HG03520 (cell line): ENCODE results near the gene RPTOR.

Experiments
- ATAC-seq: cut with Tn5 transposase; IDR thresholded peaks from one replicate; pipeline ENCODE4 v1.9.1; 2021; ENCODE audit warnings: mild to moderate bottlenecking, moderate library complexity; ENCODE audit not compliant: unreplicated experiment

Gene RPTOR

DNA sequence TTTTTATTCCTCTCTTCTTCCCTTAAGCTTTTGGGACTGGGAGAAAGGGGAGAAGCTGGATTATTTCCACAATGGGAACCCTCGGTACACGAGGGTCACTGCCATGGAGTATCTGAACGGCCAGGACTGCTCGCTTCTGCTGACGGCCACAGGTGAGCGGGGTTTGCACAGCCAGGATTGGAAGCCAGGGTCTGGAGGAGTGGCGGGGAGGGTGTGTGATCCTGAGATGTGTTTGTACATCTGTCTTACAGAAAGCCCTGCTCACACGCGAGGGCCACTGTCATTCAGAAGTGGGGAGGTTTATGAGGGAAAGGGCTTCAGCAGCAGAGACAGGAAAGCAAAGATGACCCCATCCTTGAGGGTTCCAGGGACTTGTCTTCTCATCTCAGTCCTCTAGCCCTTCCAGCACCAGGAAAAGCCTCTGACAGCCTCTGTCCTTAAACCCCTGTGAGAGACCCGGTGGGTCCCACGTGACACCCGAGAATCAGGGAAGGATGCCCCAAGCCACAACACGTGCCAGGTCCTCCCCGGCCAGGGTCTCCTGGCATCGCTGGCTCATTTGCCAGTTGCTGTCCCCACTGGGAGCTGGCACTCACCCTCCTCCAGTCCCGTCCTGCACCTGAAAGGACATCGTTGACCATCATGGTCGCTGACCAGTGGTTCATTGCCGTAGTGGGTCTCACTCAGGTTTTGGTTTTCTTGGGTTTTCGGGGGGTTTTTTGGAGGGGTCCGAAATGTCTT is 402.7 kb downstream of the RPTOR start:
- ATAC-seq, result no peak

DNA sequence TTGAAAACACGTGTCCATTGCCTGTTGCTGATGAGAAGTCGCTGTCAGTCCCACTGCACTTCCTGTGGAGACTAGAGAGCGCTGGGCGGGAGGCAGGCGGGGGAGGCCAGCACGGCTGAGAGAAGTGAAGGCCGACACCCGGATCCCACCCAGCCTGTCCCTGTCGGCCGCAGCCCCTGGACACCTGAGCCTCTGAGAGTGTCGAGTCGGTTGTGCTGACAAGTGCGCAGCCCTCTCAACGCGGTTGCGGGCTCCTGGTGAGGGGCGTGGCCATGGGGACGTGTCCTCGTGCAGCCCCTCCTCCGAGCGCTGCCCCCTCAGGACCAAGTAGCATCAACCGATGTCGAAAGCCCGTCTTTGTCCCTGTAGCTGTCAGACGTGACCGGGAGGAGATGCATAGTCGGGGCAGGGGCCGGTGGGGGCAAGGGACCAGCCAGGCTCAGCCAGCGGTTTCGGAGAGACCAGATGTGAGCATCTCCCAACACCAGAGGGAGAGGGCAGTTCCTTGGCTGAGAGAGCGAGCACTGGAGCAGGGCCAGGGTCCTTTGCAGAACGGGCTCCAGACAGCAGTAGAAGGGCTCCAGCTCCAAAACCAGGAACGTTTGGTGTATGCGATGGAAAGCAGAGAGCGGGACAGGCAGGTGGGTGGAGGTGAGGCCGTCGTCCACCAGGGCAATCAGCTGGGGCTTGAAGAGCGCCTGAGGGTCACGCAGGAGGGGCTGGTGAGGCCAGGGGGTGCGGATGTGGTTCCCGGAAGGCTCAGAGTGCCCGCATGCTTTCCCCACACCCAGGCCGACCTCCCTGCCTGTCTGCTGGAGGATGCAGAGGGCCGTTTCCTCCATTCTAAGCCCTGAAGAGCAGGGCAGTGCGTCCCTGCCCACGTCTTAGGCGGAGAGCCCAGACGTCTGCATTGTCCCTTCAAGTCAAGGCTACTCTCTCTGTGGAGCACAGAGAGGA is 403.7 kb downstream of the RPTOR start:
- ATAC-seq, result no peak

DNA sequence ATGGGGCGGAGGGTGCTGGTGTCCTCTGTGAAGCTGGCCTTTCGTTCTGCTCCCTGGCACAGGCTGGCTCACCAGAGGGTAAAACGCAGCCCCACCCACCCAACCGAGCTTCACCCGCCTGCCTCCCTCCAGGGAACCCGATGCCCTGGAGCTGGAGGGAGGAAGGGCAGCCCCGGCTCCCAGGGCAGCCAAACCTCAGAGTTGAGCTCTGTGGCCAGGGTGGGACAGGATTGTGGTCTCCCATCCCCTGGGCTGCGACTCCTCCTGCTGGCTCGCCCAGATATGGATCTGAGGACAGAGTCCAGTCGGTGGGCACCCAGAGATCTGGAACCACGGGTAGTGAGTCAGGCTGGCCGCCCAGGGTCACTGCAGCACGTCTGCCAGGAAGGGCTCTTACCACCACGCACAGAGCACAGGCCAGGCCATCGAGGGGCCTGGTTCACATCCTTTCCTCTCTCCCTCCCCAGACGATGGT is 404.4 kb downstream of the RPTOR start:
- no peak for ATAC-seq

DNA sequence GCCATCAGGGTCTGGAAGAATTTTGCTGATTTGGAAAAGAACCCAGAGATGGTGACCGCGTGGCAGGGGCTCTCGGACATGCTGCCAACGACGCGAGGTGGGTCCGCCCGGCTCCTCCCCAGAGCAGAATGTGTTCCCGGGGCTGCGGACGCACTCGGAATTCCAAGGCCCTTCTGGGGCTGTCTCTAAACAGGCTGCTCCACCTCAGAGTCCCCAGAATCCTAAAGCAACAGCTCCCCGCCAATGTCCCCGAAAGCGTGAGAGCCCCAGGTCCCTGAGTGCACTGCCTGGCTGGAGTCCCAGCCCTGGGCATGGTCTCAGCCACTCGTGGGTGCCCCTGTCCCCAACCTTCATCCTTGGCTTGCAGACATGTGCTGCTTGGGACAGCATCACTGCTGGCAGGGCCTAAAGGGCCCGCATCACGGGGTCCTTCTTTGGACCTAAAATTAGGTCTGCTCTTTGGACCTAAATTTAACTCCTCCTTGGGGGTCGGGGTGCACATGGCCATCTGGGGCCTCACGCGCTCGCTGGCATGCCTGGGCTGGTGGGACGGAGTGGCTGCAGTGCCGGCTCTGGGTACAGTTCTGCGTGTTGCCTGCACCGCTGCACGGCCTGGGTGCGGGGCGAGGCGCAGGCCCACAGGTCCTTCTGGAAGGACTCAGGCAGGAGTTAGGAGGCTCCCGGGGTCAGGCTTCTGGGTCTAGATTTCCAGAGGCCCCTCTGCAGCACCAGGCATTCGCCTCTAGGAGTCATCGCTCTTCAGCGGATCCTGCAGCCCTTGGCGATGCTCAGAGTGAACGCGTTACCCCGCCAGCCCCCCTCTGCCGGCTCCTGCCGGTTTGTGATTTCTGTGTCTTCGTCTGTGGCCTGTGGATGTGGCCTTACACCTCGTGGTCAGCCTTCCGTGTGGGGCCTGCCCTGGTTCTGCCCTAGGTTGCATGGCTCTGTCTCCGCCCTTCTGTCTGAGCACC is 405.1 kb downstream of the RPTOR start:
- no peak for ATAC-seq

DNA sequence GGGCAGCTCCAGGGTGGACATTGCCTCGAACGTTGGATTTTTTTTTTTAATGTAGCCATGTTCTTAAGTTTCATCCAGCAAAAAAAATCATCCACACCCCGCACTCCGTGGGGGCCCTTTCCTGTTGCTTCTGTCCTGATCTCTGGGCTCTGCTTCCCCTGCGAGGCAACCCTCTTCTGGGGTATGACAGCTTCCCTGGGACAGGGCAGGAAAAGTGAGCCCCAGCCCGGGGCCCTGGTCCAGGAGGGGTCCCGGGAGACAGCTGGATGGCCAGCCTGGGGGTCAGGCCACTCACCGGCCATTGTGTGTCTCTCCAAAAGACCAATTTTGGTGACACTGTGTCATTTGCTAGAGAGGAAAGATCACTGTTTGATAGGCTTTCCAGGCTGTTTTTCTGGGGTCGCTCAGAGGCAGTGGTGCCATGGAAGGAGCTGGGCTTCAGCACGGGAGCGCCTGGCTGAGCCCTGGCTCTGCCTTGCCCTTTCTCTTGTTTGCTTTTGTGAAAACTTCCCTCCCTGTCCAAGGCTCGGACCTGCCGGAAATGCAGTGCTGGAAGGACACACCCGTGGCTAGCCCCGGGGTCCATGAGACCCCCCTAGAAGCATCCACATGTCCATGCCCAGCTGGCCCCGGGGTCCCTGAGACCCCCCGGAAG is 406.0 kb downstream of the RPTOR start:
- ATAC-seq, result no peak

DNA sequence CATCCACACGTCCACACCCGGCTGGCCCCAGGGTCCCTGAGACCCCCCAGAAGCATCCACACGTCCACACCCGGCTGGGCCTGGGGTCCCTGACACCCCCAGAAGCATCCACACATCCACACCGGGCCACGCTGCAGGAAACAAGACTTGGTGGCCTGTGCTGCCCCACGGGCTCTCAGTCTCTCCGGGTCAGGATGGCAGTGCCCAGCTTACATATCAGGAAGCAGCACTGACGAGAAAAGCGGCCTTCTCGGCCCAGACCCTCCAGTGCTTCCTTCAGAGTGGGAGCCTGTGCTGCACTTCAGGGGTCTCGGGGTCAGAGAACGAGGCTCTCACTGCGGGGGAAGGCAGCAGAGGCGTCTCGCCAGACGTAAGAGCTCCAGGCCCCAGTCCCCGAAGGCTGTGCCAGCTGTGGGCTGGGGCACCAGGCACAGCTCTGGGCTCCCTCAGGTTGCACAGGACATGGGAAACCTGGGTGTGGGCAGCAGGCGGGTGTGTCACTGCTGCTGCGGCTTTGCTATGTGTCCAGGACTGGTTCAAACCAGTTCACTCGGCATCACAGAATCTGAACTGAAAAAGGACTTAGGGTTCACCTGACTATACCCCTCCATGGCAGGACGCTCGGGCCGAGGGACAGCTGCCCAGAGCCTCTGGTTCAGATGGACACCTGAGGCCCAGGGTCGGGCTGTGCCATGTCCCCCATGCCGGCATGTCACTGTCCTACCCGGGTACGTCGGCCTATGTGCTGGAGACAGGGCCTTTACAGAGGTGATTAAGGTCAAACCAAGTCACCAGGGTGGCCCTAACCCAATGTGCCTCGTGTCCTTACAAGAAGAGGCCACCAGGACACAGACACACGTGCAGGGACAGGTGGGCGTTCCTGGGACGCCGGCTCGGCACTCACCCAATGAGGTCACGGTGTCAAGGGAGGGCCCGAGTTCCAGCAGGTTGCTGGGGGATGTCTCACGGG is 406.8 kb downstream of the RPTOR start:
- ATAC-seq, result no peak

DNA sequence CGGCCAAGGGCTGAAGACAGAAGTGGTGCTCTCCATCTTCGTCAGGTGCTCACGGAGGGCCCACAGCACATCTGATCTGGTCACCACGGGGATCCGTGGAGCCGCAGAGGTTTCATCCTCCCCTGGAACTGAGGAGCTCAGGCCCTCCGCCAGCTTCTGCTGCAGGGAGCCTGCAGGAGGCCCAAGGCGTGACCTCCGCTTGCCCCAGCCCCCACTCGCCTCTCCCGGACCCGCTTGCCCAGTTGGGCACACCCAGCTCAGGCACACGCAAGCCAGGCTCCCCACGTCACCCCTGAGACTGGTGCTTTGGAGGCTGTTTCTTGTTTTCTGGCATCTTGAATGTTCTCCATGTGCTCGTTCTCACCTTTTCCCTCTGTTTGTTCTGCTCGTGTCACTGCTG is 407.7 kb downstream of the RPTOR start:
- no peak for ATAC-seq

DNA sequence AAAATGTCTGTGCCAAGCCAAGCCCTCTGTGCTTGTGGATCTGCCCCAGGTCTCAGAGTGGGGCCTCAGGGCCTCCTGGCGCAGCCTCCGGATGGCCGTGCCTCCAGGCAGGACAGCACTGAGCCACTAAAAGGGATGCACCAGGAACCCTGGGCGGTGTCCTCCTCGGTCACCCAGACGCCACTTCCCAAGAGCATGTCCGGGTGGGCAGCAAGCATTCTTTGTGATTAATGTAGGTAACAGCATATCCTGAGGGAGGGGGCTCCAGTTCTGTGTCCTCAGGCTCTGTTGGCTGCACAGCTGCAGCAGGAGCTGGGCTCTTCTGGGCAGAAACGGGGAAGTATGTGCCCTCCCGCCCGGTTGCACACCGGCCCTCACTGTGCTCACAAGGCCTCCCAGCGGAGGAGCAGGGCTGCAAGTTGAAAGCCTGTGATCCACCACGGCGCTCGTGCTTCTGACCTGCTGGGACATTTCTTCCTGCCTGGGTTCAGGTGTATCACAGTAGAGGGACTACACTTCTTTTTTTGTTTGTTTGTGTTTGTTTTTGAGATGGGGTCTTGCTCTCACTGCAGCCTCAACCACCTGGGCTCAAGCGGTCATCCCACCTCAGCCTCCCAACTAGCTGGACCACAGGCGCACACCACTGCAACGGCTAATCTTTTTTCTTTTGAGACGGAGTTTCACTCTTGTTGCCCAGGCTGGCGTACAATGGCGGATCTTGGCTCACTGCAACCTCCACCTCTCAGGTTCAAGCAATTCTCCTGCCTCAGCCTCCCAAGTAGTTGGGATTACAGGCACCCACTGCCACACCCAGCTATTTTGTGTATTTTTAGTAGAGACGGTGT is 409.1 kb downstream of the RPTOR start:
- ATAC-seq, result no peak

DNA sequence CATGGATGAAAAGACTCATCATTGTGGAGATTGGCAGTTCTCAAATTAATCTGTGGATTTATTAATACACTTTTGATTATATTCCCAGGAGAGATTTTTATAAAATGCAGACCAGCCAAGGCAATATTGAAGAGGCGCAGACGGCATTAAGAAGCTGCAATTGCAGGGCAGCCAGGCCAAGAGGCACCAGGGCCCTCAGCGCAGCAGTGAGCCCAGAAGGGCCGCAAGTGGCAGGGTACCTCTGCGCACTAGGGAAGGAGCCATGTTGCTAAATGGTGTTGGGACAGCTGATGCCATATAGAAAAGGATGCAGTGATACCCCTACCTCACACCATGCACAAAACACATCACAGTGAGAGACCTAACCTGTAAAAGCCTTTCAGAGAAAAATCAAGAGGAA is 410.4 kb downstream of the RPTOR start:
- no peak for ATAC-seq

DNA sequence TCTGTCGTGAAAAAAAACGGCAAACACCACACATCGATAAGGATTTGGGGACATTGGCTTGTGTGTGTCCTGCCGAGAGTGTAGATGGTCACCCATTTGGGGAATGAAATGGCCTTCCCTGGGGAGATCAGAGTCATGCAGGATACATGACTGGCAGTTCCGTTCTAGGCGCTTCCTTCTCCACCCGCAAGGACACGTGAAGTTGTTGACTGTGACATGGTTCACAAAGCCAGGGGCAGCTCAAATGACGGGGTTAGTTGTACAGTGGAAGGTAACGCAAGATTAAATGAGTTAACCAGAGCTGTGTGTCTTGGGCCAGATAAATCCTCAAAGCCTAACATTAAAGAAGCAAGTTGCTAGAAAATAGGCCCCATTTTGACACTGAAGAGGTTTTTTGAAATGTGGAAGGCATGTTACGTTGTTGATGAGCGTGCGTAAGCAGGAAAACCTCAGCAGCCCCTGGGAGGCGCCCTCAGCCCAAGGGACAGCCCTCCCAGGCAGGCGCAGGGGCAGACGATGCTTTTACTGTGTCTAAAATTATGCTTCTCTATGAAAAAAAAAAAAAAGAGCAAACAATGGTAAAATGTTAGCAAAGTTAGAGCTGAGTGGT is 411.1 kb downstream of the RPTOR start:
- no peak for ATAC-seq

DNA sequence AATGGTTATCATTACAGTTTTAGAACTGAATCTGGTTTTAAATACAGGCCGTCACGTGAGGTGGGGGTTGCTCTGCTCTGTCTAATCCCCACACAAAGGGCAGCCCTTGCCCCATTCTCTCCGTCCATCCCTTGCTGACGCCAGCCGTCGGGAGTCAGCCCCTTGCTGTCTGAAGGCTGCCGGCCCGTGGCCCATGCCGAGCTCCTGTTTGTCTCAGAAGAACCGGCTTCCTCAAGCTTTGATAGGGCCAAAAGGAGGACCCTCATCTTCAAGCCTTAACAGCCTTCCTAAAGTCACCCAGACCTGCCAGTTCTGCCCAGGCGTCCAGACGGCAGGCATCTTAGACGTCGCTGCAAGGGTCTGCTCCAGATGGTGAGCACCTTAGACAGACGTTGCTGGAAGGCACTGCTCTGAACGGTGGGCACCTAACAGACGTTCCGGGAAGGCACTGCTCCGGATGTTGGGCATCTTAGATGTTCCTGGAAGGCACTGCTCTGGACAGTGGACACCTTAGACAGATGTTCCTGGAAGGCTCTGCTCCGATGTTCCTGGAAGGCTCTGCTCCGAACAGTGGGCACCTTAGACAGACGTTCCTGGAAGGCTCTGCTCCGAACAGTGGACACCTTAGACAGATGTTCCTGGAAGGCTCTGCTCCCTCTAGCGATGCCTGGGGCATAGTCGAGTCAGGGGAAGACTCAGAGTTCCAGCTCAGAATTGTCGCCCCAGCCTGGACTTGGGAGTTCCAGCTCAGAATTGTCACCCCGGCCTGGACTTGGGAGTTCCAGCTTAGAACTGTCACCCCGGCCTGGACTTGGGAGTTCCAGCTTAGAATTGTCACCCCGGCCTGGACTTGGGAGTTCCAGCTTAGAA is 411.9 kb downstream of the RPTOR start:
- ATAC-seq, result no peak

DNA sequence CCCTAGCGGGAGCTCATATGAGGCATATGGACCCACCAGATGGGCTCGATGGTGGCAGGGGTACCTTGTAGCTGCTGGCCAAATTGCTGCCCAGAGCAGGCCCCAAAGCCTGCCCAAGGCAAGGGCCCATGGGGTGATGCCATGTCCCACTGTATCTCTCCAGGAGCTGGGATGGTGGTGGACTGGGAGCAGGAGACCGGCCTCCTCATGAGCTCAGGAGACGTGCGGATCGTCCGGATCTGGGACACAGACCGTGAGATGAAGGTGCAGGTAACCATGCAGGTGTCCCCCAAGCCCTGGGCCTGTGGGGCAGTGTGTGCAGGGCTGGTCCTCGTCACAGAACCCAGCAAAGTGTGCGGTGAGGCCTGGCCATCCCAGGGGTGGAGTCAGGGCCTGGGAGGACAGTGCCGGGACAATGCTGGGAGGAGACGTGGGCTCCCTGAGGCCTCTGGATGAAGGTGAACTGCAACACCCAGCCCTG is 412.9 kb downstream of the RPTOR start:
- ATAC-seq, result no peak

DNA sequence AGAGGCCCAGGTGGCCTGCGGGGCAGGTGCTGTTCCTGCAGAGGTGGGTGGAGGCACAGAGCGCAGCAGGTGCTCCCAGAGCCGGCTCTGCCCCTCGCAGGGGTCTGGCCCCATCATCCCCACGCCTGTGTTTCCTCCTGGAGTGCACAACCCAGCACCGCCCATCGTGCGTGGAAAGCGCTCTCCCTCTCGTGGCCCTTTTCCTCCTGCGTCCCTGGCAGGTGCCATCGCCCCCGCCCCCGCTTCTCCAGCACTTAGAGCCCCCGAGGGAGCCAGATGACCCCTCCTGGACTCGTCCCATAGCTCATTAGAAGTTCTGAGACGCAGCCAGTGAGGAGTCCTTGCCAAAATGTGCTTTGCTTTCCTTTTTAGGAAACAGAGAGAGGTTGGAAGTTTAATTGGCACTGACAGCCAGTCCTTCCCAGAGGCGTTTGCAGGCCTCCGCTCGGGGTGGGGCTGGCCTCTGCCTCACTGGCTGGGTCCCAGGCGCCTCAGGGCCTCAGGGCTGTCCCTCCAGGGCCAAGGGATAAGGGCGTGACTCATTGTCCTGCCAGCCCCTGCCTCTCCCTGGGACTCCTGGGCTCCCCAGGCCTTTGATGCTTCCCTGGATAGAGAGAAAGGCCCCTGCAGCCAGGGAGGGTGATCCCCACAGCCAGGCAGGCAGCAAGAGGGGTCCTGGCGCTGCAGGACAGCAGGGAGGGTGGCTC is 414.8 kb downstream of the RPTOR start:
- no peak for ATAC-seq

DNA sequence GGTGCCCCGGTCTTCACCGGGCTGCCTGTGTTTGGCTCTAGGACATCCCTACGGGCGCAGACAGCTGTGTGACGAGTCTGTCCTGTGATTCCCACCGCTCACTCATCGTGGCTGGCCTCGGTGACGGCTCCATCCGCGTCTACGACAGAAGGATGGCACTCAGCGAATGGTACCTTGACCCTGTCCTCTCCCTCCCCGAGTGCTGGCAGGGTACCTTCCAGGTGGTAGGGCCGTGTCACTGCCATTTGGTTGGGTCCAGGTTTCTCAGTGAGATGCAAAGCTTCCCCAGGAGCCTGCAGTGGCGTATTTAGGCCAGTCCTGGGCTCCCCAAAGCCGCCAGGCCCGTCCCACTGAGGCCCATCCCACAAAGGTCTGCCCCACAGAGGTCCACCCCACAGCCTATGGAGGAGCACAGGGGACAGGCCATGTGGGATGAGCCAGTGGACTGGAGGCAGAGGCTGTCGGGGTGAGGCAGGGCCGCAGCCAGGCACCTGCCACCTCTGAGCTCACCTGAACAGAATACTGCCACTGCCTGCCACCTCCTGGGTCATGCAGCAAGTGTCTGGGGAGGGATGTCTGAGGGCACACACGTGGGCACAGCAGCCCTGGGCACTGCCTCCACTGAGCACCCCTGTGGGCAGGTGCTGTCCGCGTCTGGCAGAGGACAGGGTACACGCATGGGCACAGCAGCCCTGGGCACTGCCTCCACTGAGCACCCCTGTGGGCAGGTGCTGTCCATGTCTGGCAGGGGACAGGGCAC is 415.6 kb downstream of the RPTOR start:
- no peak for ATAC-seq

DNA sequence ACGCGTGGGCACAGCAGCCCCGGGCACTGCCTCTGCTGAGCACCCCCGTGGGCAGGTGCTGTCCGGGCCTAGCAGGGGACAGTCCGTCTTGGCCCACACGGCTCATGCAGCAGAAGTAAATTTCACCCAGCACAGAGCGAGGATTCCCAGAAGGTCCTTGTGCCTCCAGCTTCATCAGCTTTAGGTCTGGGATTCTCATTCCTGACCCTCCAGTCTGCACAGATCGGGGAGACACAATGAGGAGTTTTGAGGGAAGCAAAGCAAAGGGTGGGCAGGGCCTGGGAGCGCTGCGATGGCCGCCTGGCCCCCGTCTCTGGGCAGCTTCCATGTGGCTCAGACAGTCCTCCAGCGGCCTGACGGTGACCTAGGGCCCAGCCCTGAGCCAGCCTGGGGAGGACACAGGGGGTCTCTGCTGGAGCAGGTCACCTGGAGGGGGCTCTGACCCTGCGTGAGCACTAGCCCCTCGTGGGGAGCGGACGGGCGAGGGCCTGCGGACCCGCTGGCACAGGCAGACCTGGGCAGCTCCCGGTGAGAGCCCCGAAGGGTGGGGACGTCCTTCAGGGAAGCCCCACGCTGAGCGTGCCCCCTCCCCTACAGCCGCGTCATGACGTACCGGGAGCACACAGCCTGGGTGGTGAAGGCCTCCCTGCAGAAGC is 416.3 kb downstream of the RPTOR start:
- ATAC-seq, result no peak
